GM19452 (cell line): ENCODE results near the gene BCL2L15.

ENCODE experiments used
- ATAC-seq: cut with Tn5 transposase; IDR thresholded peaks from one replicate; pipeline ENCODE4 v1.9.1; 2021; ENCODE audit not compliant: unreplicated experiment

BCL2L15 gene

DNA sequence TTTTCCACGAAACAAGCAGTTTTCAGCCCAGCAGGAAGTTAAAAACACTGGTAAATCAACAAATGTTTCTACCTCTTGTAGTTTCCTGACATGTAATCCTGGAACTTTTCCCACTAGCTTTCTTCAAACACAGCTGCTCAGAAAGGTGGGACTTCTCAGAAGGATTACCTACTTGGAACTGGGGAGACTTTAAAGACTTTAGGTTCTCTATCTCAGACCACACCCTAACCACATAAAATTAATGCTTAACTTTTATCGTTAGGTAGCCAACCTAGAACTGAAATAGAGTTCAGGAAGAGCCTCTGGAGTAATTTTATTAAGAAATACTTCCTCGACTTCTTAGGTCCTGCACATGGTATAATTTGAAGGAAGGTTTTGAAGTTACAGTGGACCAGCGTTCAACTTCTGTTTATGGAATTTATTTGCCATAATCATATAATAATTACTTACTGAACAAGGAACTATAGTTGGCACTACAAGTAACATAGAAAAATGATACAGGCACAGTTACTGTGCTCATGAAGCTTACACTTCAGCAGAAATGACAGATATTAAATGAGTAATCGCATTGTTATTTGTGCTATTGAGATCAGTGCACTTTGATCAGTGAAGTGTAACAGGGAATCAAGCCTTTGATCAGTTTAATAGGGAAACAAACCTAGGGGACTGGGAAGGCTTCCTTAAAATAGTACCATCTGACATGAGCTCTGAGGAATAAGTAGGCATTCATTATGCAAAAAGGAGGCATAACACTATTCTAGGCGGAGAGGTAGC is at the start of gene BCL2L15:
BCL2L15 (minus strand) TSS at position 180 of the 774 bp plus-strand sequence. CDS start 206 bp downstream, outside the sequence.
- ATAC-seq, result no peak

- ATAC-seq, result no peak
These were observed 49.8 kb upstream of the BCL2L15 start for GRCh38 chr1:113937146-113937545.

GRCh38 chr1:113935970-113936369 is 48.6 kb upstream of the BCL2L15 start:
- ATAC-seq, result no peak

- no peak for ATAC-seq
These were observed 47.8 kb upstream of the BCL2L15 start for GRCh38 chr1:113935176-113935575.

DNA sequence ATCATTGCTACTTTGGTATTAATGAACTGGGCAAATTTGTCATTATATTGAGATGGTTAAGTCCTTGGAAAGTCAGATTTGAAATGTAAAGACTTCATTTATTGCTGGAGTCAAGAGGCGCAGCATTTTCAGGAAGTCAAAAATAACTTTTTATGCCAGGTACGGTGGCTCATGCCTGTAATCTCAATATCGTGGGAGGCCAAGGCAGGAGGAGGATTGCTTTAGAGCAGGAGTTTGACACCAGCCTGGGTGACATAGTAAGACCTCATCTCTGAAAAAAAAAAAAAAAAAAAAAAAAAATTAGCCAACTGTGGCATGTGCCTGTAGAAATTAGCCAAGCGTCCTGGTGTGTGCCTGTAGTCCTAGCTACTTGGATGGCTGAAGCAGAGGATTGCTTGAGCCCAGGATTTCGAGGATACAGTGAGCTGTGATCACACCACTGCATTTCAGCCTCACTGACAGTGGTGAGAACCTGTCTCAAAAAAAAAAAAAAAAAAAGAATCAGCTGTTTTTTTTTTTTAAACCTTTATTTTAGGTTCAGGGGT is 47.2 kb upstream of the BCL2L15 start:
- no peak for ATAC-seq

GRCh38 chr1:113934006-113934405 is 46.6 kb upstream of the BCL2L15 start:
- no peak for ATAC-seq

DNA sequence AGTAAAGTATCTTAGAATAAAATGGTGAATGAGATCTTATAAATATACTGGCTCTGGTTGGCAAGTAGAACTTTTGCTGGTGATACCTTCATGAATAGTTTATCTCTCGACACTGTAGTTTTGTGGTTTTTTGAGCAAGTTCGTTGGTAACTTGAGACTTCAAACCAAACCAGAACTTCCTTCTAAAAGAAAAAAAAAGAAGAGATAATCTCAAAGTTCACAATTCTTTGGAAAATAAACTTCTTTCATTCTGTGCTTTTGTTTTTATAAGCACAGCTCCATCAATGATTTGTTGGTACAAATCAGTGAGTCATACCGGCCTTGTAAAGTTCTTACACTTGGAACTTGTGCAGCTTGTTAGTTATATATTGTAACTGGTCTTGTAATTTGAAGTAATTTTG is 44.1 kb upstream of the BCL2L15 start:
- no peak for ATAC-seq

- peak; percentile 24 for ATAC-seq
These were observed 43.2 kb upstream of the BCL2L15 start for GRCh38 chr1:113930499-113931161.

- peak; percentile 32 for ATAC-seq
These were observed 42.5 kb upstream of the BCL2L15 start for GRCh38 chr1:113929750-113930498.

DNA sequence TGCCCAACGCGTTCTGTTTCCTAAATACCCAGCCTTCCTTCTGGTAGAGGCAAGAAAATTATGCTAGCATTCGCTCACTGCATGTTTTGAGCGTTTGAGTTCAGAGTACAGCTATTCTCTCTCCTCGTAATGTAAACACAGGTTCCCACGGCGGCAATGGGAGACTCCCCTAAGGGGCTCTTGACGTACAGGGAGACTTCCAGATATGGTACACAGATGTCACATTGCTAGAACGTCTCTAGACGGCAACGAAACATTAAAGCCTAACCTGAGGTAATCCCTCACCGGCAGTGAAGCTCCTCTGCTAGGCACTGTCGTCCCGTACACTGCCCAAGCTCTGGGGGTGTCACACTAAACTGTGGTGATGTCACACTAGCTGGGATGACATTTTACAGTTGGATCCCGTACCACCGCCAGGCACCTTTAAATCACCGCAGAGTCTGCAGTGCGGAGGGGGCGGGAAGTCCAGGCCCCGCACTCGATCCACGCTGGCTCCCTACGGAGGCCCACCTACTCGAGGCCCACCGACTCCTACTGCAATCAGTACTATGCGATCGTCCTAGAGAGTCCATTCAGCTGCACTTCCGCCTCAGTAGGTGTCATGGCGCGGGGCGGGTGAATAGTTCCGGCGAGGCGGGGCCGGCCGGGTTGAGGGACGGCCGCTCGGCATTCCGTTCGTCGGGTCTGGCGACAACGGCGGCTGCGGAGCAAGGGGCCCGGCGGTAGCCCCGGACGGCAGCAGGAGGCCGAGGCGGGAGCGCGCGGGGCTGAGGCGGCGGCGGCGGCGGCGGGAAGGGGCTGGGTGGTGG is 41.8 kb upstream of the BCL2L15 start, which contains the start of gene HIPK1:
HIPK1 (plus strand) TSS at position 384 of the 809 bp plus-strand sequence.
- peak; percentile 66 for ATAC-seq

DNA sequence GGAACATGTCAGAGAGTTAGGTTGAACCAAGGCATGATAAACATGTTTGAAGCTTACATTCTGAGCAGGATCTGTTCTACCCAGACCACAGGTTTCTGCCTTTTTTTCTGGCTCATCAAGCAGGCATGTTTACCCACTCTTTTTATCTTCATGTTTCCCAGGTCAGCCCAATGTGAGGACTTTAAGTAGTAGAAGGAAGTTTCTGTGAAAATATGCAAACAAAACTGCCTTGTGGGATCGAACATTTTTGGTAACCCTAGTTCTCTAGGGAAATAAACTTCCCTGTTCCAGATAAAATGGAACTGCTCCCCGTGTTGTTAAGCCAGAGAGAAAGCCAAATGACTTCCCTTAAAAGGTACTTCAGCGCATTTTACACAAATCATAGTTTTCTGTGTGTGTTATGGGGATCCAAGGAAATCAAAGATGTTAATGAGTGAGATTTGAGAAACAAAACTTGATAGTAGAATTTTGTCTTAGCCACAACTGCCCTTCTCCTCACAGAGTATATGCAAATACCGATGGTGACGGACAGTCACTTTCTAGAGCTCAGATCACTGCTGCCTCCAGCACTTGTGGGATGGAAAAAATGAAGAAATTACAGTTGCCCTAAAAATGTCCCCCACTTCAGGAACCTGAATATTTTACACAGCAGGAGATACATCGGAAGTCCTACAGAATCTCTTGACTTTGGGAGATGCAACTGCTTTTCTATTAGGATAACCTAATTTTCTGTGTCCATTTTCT is 41.0 kb upstream of the BCL2L15 start:
- ATAC-seq, result no peak

- no peak for ATAC-seq
These were observed 37.1 kb upstream of the BCL2L15 start for GRCh38 chr1:113924473-113924872.

GRCh38 chr1:113922957-113923356 is 35.6 kb upstream of the BCL2L15 start:
- no peak for ATAC-seq

DNA sequence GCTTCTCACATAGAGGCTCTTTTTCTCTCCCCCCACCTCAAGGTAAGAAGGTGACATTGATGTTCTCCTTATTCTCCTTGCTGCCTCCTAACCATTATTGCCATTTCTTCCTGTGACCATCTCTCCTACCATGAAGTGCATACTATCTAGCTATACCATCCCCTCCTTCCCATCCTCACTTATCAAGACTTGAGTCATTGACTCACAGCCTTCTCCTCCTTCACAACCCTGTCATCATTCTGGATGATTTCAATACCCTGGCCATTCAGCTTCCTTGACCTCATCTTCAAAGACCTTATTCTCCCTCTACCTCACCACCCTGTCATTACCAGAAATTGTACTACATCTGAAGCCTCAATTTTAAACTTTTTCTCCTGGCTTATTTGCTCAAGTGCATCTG is 30.9 kb upstream of the BCL2L15 start:
- ATAC-seq, result no peak

DNA sequence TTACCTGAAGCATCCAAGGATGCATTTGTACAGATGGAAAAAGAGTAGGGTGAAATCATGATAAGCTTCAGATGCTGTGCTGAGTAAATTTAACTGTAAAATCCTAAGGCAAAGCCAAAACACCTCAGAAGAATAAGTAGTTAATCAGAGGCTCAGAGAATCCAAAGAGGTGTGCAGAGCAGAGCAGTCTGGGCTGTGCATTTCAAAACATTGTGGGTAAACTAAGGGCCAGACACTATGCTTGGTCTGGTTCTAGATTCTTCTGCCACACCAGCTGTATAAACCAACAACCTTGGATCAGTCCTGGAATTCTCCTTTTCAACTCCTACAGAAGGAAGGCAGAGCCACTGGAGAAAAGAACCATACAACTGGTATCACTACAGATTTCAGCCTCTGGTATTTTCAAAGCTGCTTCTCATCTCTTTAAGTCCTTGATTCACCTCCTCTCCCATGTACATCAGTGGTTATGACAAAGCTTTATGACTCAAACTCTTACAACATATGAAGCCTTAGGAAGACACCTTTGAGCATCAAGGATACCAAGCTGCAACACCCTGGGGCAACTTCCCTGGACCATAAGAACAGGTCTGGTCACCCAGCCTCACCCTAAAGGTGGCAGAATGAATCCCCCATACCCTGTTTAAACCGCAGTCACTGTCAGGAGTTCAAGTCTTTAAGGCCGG is 30.2 kb upstream of the BCL2L15 start:
- ATAC-seq, result no peak

GRCh38 chr1:113916974-113917373 is 29.6 kb upstream of the BCL2L15 start:
- ATAC-seq, result no peak

- ATAC-seq, result no peak
These were observed 26.7 kb upstream of the BCL2L15 start for GRCh38 chr1:113913887-113914664.

- ATAC-seq, result no peak
These were observed 25.9 kb upstream of the BCL2L15 start for GRCh38 chr1:113913312-113913668.
